OCI-LY7 (cell line): Measurements from ENCODE around the gene ECM2.

Experiments used
- CTCF ChIP-seq: fragments of 200-600 bp; sonication (generic); conservative IDR thresholded peaks from 2 replicates; pipeline ENCODE4 v1.5.1; 2014; ENCODE audit warnings: mild to moderate bottlenecking, antibody characterized with exemption, low read length, moderate library complexity, mixed read lengths
- EZH2phosphoT487 ChIP-seq: fragments of 200-600 bp; sonication (generic); IDR thresholded peaks from 2 replicates; pipeline ENCODE4 v1.6.1; 2018; ENCODE audit warnings: low read depth, borderline replicate concordance, mild to moderate bottlenecking, mixed run types, antibody characterized with exemption, low read length, moderate library complexity, mixed read lengths

- TF ChIP-seq CTCF (no peak), EZH2phosphoT487 (no peak)
Observed at GRCh38 chr9:92467511-92467910, 68.3 kb downstream of the ECM2 start.
